HEK293 (cell line): ENCODE results near the gene MAIP1.

Source experiments
- SP2 ChIP-seq: fragments of 450-650 bp; formaldehyde crosslinking; IDR thresholded peaks from 2 replicates; pipeline ENCODE4 v1.5.1; 2016; ENCODE audit warnings: missing biosample characterization, missing genetic modification characterization
- TCF7L2 ChIP-seq: IDR thresholded peaks from 2 replicates; pipeline ENCODE4 v1.6.1; 2011; ENCODE audit warnings: low read depth, mild to moderate bottlenecking, inconsistent platforms, low read length, moderate library complexity, borderline replicate concordance
- ZBTB17 ChIP-seq: fragments of 450-650 bp; formaldehyde crosslinking; IDR thresholded peaks from 2 replicates; pipeline ENCODE4 v1.5.1; 2016; ENCODE audit warnings: missing biosample characterization, missing genetic modification characterization
- ZBTB7A ChIP-seq: fragments of 450-650 bp; formaldehyde crosslinking; IDR thresholded peaks from 2 replicates; pipeline ENCODE4 v1.5.1; 2016; ENCODE audit warnings: low read depth, missing biosample characterization, missing genetic modification characterization
- ZNF23 ChIP-seq: fragments of 450-650 bp; formaldehyde crosslinking; IDR thresholded peaks from 2 replicates; pipeline ENCODE4 v1.5.1; 2016; ENCODE audit warnings: missing biosample characterization, missing genetic modification characterization, borderline replicate concordance
- ZNF48 ChIP-seq: fragments of 450-650 bp; formaldehyde crosslinking; IDR thresholded peaks from 2 replicates; pipeline ENCODE4 v1.5.1; 2016; ENCODE audit warnings: missing biosample characterization, missing genetic modification characterization
- ZNF529 ChIP-seq: fragments of 450-650 bp; formaldehyde crosslinking; IDR thresholded peaks from 2 replicates; pipeline ENCODE4 v1.5.1; 2017; ENCODE audit warnings: missing genetic modification characterization, missing biosample characterization; ENCODE audit not compliant: insufficient replicate concordance
- ZNF555 ChIP-seq: fragments of 450-650 bp; formaldehyde crosslinking; conservative IDR thresholded peaks from 2 replicates; pipeline ENCODE4 v1.5.1; 2017; ENCODE audit warnings: missing biosample characterization, mild to moderate bottlenecking, missing genetic modification characterization, inconsistent platforms
- ZNF660 ChIP-seq: fragments of 450-650 bp; IDR thresholded peaks from 2 replicates; pipeline ENCODE4 v1.5.1; 2018; ENCODE audit warnings: missing biosample characterization, mild to moderate bottlenecking, missing genetic modification characterization
- ZNF768 ChIP-seq: fragments of 450-650 bp; formaldehyde crosslinking; IDR thresholded peaks from 2 replicates; pipeline ENCODE4 v1.5.1; 2018; ENCODE audit warnings: missing biosample characterization, mild to moderate bottlenecking, missing genetic modification characterization
- TF ChIP-seq, protein P1 (sequence below): fragments of 450-650 bp; formaldehyde crosslinking; IDR thresholded peaks from 2 replicates; pipeline ENCODE4 v1.5.1; 2016; ENCODE audit warnings: missing biosample characterization, missing genetic modification characterization
- TF ChIP-seq, protein P2 (sequence below): fragments of 450-650 bp; formaldehyde crosslinking; IDR thresholded peaks from 2 replicates; pipeline ENCODE4 v1.5.1; 2016; ENCODE audit warnings: missing biosample characterization, missing genetic modification characterization
- TF ChIP-seq, protein P3 (sequence below): fragments of 450-650 bp; formaldehyde crosslinking; IDR thresholded peaks from 2 replicates; pipeline ENCODE4 v1.5.1; 2016; ENCODE audit warnings: missing biosample characterization, missing genetic modification characterization

DNA sequence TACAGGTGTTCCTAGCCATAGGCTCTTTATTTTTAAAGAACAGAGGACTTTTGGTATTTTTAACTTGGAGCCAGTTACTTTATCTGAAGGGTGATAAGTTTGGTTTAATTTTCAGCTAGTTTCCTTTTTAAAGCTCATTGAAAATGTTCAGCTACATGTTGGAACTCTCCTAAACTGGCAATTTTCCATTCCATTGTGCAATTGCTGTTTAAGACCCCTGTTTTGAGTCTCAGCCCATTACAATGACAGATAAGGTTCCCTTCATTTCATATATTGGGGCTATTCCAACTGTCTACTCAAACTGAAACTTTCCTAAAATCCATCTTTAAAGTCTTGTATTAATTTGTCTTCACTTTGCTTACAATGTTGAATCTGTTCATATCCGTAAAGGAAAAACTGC, 11.6 kb downstream of the MAIP1 start:
- TF ChIP-seq ZNF555 (no peak), ZNF23 (tag by site-specific recombination) (no peak), ZNF48 (tag by site-specific recombination) (no peak), ZBTB17 (tag by site-specific recombination) (no peak), TCF7L2 (no peak), ZNF768 (tag by site-specific recombination) (no peak), ZBTB7A (tag by site-specific recombination) (no peak), SP2 (tag by site-specific recombination) (no peak), ZNF660 (tag by site-specific recombination) (no peak), ZNF529 (tag by site-specific recombination) (no peak)
- TF ChIP-seq, protein P1, sequence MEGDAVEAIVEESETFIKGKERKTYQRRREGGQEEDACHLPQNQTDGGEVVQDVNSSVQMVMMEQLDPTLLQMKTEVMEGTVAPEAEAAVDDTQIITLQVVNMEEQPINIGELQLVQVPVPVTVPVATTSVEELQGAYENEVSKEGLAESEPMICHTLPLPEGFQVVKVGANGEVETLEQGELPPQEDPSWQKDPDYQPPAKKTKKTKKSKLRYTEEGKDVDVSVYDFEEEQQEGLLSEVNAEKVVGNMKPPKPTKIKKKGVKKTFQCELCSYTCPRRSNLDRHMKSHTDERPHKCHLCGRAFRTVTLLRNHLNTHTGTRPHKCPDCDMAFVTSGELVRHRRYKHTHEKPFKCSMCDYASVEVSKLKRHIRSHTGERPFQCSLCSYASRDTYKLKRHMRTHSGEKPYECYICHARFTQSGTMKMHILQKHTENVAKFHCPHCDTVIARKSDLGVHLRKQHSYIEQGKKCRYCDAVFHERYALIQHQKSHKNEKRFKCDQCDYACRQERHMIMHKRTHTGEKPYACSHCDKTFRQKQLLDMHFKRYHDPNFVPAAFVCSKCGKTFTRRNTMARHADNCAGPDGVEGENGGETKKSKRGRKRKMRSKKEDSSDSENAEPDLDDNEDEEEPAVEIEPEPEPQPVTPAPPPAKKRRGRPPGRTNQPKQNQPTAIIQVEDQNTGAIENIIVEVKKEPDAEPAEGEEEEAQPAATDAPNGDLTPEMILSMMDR (tag by site-specific recombination): no peak
- TF ChIP-seq, protein P2, sequence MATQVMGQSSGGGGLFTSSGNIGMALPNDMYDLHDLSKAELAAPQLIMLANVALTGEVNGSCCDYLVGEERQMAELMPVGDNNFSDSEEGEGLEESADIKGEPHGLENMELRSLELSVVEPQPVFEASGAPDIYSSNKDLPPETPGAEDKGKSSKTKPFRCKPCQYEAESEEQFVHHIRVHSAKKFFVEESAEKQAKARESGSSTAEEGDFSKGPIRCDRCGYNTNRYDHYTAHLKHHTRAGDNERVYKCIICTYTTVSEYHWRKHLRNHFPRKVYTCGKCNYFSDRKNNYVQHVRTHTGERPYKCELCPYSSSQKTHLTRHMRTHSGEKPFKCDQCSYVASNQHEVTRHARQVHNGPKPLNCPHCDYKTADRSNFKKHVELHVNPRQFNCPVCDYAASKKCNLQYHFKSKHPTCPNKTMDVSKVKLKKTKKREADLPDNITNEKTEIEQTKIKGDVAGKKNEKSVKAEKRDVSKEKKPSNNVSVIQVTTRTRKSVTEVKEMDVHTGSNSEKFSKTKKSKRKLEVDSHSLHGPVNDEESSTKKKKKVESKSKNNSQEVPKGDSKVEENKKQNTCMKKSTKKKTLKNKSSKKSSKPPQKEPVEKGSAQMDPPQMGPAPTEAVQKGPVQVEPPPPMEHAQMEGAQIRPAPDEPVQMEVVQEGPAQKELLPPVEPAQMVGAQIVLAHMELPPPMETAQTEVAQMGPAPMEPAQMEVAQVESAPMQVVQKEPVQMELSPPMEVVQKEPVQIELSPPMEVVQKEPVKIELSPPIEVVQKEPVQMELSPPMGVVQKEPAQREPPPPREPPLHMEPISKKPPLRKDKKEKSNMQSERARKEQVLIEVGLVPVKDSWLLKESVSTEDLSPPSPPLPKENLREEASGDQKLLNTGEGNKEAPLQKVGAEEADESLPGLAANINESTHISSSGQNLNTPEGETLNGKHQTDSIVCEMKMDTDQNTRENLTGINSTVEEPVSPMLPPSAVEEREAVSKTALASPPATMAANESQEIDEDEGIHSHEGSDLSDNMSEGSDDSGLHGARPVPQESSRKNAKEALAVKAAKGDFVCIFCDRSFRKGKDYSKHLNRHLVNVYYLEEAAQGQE (tag by site-specific recombination): no peak
- TF ChIP-seq, protein P3, sequence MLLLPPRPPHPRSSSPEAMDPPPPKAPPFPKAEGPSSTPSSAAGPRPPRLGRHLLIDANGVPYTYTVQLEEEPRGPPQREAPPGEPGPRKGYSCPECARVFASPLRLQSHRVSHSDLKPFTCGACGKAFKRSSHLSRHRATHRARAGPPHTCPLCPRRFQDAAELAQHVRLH (tag by site-specific recombination): no peak
